Measurements from ENCODE around the gene GATAD2A.

The GATAD2A gene

GRCh38 chr19:19549804-19550464 is 144.5 kb downstream of the GATAD2A start:
- DNase-seq: no peak

- no peak for DNase-seq
These were observed 145.0 kb downstream of the GATAD2A start for GRCh38 chr19:19550485-19550929.

DNA sequence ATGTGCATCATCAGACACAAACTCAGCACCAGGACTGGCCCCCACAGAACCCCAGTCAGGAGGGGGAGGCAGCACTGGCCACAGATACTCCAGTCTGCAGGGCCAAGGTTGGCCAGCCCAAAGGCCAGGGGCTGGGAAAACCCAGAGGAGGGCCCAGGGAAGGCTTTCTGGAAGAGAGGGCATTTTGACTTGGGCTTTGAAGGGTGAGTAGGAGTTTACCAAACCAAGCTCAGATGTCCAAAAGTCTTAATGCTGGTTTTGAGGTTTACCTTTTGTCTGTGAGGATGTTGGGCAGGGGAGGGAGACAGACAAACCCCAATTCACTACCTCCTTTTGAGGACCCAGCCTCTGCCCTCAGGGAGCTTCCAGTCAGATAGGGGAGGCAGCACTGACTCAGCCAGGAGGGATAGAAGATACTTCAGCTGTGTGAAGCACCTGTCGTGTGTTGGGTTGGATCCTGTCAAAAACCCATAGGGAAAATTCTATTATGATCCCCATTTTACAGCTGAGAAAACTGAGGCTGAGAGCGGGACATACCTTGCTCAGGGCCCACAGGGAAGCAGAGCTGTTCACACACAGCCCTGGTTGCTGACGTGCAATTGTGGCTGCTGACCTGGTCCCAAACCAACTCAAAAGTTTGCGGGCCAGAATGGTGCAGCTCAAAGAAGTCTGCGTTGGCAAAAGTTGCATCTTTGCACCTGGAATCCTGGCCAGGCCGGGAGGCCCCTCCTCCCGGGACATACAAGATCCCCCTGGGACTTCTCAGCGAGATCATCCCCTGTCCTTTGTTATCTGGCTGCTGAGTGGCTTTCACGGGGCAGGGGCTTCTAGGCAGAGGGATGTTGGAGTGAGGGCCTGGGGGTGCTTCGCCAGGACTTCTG is 145.7 kb downstream of the GATAD2A start:
- no peak for DNase-seq

DNA sequence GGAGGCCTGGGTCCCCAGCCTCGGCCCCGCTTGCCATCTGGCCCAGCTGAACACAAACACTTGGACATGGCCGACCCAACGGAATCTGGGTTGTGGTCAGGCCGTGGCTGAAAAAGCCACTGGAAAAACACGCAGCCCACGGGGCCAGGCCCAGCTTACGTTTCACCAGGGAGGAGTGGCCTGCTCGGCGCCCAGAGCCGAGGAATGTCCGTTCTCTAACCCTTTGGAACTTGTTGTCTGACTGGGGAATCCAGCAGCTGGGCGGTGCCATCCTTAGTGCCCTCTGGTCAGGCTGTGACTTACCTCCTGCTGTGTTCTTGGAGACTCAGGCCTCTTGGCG is 146.3 kb downstream of the GATAD2A start:
- no peak for DNase-seq

- DNase-seq: peak; percentile 38 to 46
These were observed 147.3 kb downstream of the GATAD2A start for GRCh38 chr19:19552798-19553197.

DNA sequence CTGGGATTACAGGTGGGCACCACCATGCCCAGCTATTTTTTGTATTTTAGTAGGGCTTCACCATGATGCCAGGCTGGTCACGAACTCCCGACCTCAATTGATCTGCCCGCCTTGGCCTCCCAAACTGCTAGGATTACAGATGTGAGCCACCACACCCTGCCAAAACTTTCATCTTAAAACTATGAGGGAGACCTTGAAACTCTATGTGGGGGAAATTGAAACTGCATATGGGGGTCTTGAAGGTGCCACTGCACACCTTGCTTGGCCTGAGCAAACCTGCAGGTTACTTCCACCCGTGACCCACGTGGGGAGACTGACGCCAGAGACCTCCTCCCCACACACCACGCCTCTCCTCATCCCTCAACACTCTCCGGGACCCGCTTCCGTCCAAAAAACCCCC is 148.2 kb downstream of the GATAD2A start:
- no peak for DNase-seq

DNA sequence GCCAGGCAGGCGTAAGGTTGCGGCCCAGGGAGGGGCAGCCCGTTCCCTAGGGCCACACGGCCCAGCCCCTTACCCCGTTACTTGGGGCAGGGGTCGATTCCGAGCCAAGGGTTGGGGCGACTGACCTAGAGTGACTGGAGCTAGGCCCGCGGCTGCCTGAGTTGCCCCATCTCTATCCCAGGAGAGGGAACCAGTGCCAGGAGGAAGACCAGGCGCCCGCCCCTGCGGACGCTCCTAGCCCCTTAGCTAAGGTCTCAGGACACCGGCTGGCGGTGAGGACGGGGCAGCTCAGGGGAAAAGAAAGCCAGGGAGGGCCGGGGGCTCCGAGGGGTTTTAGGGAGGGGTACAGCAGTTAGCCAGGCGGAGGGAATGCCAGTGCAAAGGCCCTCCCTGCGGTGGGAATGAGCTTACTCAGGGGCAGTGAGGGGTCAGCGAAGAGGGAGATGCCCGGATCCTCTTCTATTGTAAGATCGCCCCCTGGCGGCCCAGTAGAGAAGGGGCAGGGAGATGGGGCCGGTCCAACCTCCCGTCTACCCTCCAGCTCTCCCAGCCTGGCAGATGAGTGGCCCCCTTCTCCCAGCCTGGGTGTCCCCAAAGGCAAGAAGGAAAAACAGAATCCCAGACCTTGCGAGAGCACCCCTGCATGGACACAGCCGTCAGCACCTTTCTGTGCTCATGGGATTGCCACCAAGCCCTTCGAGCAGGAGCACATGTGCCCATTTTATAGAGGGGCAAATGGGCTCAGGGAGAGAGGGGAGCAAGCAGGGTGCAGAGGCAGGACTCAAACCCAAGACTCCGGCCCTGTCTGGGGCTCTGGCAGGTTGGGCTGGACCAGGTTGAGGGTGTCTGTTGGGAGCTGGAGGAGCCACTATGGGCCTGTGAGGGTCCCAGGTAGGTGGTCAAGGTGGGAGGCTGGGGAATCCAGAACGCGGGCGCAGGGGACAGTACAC is 148.9 kb downstream of the GATAD2A start:
- DNase-seq: peak; percentile 74 to 79

GRCh38 chr19:19558055-19558454 is 152.6 kb downstream of the GATAD2A start:
- no peak for DNase-seq
